ENCODE data around the gene ATMIN. TPM values are rescaled to one million over a fixed set of nuclear protein-coding genes. Genes with fewer than 3 reads are reported as not detected.

ATMIN gene
- polyA plus RNA-seq, 1 of the 3 experiments (the other 2 are of a cell fraction), result 15.3 TPM

DNA sequence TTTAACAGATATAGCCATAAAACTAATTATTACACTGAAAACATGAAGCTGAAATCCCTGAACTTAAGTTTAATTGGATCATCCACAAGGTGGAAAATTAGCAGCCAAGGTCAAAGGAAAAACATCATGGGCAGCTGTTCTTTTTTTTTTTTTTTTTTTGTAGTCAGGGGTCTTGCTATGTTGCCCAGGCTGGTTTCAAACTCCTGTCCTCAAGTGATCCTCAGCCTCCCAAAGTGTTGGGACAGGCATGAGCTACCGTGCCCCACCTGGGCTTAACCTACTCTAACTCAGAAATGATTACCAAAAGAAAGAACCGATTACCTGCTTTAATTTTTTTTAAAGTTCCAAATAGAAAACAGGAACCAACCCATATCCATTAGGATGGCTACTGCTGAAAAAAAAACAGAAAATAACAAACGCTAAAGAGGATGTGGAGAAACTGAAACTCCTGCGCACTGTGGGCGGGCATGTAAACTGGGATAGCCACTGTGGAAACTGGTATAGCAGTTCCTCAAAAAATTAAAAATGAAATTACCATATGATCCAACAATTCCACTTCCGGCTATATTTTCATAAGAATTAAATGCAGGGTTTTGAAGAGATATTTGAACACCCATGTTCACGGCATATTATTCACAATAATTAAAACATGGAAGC lies 37.5 kb upstream of the ATMIN start:
- Histone ChIP-seq H3F3A (replicated peaks; ENCODE audit: insufficient read depth) (peaks cover 14% of the 10 kb centered on the region), H3K27ac (ENCODE audit: low read depth in 2 of 2, low read length in 1 of 2) (no peak overlapping the region), H3K4me2 (no peak overlapping the region), H3K9ac (no peak overlapping the region), H3K36me3 (replicated peaks in 1 of 2; ENCODE audit: control insufficient read depth in 1 of 2, insufficient read depth in 2 of 2, low read length in 1 of 2) (peaks cover 0 to 4% of the 10 kb centered on the region in 2 experiments), H3K79me2 (ENCODE audit: insufficient read depth) (peaks cover 96% of the 10 kb centered on the region), H3K4me3 (ENCODE audit: low read depth in 2 of 2, low read length in 1 of 2) (no peak overlapping the region), H3K4me1 (ENCODE audit: control insufficient read depth in 1 of 2, insufficient read depth in 2 of 2, low read depth in 1 of 2, low read length in 1 of 2) (peaks cover 0 to 4% of the 10 kb centered on the region in 2 experiments; a peak in 2 of 4 replicates), H4K20me1 (ENCODE audit: insufficient read depth) (peaks cover 19% of the 10 kb centered on the region; the same call in 1 of the 2 replicates), H3K9me2 (no peaks in the 10 kb centered on the region), H3K27me3 (ENCODE audit: insufficient read depth) (no peaks in the 10 kb centered on the region), H2AFZ (ENCODE audit: low read depth) (no peak overlapping the region), H3K9me3 (no peaks in the 10 kb centered on the region)
- TF ChIP-seq, protein P1, sequence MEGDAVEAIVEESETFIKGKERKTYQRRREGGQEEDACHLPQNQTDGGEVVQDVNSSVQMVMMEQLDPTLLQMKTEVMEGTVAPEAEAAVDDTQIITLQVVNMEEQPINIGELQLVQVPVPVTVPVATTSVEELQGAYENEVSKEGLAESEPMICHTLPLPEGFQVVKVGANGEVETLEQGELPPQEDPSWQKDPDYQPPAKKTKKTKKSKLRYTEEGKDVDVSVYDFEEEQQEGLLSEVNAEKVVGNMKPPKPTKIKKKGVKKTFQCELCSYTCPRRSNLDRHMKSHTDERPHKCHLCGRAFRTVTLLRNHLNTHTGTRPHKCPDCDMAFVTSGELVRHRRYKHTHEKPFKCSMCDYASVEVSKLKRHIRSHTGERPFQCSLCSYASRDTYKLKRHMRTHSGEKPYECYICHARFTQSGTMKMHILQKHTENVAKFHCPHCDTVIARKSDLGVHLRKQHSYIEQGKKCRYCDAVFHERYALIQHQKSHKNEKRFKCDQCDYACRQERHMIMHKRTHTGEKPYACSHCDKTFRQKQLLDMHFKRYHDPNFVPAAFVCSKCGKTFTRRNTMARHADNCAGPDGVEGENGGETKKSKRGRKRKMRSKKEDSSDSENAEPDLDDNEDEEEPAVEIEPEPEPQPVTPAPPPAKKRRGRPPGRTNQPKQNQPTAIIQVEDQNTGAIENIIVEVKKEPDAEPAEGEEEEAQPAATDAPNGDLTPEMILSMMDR (IDR thresholded peaks at IDR 0.05), result no peak
- no peak for DNase-seq
- CTCF ChIA-PET, result interaction anchor here (0.8 to 1.9 kb wide), 2 partner anchors 20 to 732 kb away, joined by 3 to 5 read pairs; no protein-coding TSS in a partner anchor
- POLR2A ChIA-PET, result no interaction called here
- WGBS (ENCODE audit: low lambda C conversion rate), result 96% methylated on average over 7 of the region's 7 CpGs

DNA sequence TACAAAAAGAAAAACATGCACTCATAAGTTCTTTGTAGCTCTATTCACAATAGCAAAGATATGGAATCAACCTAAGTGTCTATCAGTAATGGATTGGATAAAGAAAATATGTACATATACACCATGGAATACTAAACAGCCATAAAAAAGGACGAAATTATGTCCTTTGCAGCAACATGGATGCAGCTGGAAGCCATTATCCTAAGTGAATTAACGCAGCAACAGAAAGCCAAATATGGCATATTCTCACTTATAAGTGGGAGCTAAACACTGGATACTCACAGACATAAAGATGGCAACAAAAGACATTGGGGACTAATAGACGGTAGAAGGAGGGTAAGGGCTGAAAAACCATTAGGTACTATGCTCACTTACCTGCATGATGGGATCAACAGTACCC lies 34.8 kb upstream of the ATMIN start:
- Histone ChIP-seq H3K4me3 (ENCODE audit: low read depth in 2 of 2, low read length in 1 of 2) (no peak overlapping the region), H3K4me2 (no peak overlapping the region), H3K9ac (no peak overlapping the region), H3F3A (replicated peaks; ENCODE audit: insufficient read depth) (peaks cover 4% of the 10 kb centered on the region), H3K9me2 (no peaks in the 10 kb centered on the region), H3K27ac (ENCODE audit: low read depth in 2 of 2, low read length in 1 of 2) (no peak overlapping the region), H3K27me3 (ENCODE audit: insufficient read depth) (no peaks in the 10 kb centered on the region), H2AFZ (ENCODE audit: low read depth) (no peak overlapping the region), H4K20me1 (ENCODE audit: insufficient read depth) (peaks cover 31% of the 10 kb centered on the region; the same call in 1 of the 2 replicates), H3K4me1 (ENCODE audit: control insufficient read depth in 1 of 2, insufficient read depth in 2 of 2, low read depth in 1 of 2, low read length in 1 of 2) (peaks cover 4 to 12% of the 10 kb centered on the region in 2 experiments; a peak in 3 of 4 replicates), H3K36me3 (replicated peaks in 1 of 2; ENCODE audit: control insufficient read depth in 1 of 2, insufficient read depth in 2 of 2, low read length in 1 of 2) (peaks cover 0 to 4% of the 10 kb centered on the region in 2 experiments), H3K79me2 (ENCODE audit: insufficient read depth) (peaks cover 100% of the 10 kb centered on the region), H3K9me3 (no peaks in the 10 kb centered on the region)
- TF ChIP-seq RAD21 (IDR thresholded peaks at IDR 0.05; ENCODE audit: low read length), result no peak
- TF ChIP-seq FOSL2 (IDR thresholded peaks at IDR 0.05; ENCODE audit: borderline replicate concordance, low read depth), result no peak
- TF ChIP-seq RFX5 (IDR thresholded peaks at IDR 0.05; ENCODE audit: low read length), result no peak
- no peak for TF ChIP-seq TEAD4 (IDR thresholded peaks at IDR 0.05; ENCODE audit: borderline replicate concordance, insufficient read depth)
- no peak for TF ChIP-seq RCOR1 (IDR thresholded peaks at IDR 0.05; ENCODE audit: low read length)
- no peak for TF ChIP-seq JUND (IDR thresholded peaks at IDR 0.05)
- TF ChIP-seq RXRA (IDR thresholded peaks at IDR 0.05; ENCODE audit: borderline replicate concordance, low read depth), result no peak
- TF ChIP-seq CHD2 (IDR thresholded peaks at IDR 0.05; ENCODE audit: low read length, partially characterized antibody), result no peak
- TF ChIP-seq NFIC (IDR thresholded peaks at IDR 0.05; ENCODE audit: borderline replicate concordance), result no peak
- no peak for TF ChIP-seq FOXM1 (IDR thresholded peaks at IDR 0.05; ENCODE audit: low read depth)
- TF ChIP-seq SMC3 (IDR thresholded peaks at IDR 0.05; ENCODE audit: low read depth, low read length), result no peak
- no peak for TF ChIP-seq GABPA (IDR thresholded peaks at IDR 0.05; ENCODE audit: low read depth)
- TF ChIP-seq, protein P2, sequence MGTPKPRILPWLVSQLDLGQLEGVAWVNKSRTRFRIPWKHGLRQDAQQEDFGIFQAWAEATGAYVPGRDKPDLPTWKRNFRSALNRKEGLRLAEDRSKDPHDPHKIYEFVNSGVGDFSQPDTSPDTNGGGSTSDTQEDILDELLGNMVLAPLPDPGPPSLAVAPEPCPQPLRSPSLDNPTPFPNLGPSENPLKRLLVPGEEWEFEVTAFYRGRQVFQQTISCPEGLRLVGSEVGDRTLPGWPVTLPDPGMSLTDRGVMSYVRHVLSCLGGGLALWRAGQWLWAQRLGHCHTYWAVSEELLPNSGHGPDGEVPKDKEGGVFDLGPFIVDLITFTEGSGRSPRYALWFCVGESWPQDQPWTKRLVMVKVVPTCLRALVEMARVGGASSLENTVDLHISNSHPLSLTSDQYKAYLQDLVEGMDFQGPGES (IDR thresholded peaks at IDR 0.05; ENCODE audit: low read depth, low read length), result no peak
- no peak for TF ChIP-seq GATA2 (CRISPR knock-in tag; IDR thresholded peaks at IDR 0.05)
- no peak for TF ChIP-seq TAF1 (IDR thresholded peaks at IDR 0.05; ENCODE audit: borderline replicate concordance, low read depth, low read length)
- TF ChIP-seq, protein P3, sequence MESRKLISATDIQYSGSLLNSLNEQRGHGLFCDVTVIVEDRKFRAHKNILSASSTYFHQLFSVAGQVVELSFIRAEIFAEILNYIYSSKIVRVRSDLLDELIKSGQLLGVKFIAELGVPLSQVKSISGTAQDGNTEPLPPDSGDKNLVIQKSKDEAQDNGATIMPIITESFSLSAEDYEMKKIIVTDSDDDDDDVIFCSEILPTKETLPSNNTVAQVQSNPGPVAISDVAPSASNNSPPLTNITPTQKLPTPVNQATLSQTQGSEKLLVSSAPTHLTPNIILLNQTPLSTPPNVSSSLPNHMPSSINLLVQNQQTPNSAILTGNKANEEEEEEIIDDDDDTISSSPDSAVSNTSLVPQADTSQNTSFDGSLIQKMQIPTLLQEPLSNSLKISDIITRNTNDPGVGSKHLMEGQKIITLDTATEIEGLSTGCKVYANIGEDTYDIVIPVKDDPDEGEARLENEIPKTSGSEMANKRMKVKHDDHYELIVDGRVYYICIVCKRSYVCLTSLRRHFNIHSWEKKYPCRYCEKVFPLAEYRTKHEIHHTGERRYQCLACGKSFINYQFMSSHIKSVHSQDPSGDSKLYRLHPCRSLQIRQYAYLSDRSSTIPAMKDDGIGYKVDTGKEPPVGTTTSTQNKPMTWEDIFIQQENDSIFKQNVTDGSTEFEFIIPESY (IDR thresholded peaks at IDR 0.05; ENCODE audit: borderline replicate concordance, low read depth), result no peak
- no peak for TF ChIP-seq MEF2A (IDR thresholded peaks at IDR 0.05; ENCODE audit: borderline replicate concordance, low read depth)
- ChIA-PET CTCF (no interaction called here), POLR2A (interaction anchor here (0.6 kb wide), 1 partner anchor 17 kb away, joined by 4 read pairs; no protein-coding TSS in a partner anchor)
- DNase-seq, result no peak
- 83% methylated on average over 3 of the region's 3 CpGs for WGBS (ENCODE audit: low lambda C conversion rate)

Measured in SK-N-SH (cell line).